Stimulated activated CD8-positive, alpha-beta memory T cell treated with anti-CD3 and anti-CD28 coated beads, Interleukin-15, amount 100 ng/mL, for 24 hours (primary cell): Measurements from ENCODE around the gene USH1G.
"Not testable (repeated sequence)": the region's sequence is repeated elsewhere in the genome, so short reads cannot be mapped to it uniquely, and the experiment has no call there.

ENCODE experiments used
- DNase-seq: peaks from one replicate; pipeline ENCODE4 v3.0.0-alpha.2; 2020; ENCODE audit warnings: low read depth

Gene USH1G

DNA sequence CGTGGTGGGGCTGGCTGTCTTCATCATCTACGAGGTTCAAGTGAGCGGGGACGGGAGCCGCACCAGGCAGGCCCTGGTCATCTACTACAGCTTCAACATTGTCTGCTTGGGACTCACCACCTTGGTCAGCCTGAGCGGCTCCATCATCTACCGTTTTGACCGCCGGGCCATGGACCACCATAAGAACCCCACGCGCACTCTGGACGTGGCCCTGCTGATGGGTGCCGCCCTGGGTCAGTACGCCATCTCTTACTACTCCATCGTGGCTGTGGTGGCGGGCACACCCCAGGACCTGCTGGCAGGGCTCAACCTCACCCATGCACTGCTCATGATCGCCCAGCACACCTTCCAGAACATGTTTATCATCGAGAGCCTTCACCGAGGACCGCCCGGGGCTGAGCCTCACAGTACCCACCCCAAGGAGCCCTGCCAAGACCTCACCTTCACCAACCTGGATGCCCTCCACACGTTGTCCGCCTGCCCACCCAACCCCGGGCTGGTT is 7.5 kb upstream of the USH1G start:
- DNase-seq = no peak

DNA sequence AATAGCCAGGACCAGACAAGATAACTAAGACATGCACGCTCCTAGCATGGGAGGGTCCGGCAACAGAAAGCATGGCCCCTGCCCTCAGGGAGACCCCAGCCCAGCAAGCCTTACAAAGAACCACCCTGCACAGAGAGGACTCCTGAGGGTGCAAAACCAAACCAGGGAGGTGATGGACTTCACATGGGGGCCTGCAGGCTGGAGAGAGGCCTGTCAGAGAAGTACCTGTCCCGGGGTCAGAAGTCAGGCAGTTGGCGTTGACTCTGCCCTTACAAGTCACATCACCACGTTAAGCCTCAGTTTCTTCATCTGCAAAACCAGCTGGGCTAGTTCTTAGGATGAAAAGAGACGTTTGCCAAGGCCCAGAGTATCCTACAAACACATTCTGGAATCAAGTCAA is 5.7 kb upstream of the USH1G start:
- no peak for DNase-seq

DNA sequence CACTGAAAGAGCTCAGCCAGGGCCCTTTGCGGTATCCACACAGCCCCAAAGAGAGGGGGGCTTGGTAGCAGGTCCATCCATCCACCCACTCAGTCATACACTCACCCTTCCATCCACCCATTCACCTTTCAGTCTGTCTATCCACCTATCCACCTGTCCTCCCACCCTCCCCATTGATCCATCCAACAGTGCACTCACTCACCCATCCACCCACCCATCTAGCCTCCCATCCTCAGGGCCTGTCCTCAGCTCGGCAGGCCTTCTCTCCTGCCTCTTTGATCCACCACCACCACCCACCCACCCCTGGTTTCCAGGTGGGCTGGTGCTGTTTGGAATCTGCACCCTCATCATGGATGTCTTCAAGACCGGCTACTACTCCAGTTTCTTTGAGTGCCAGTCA is 2.2 kb upstream of the USH1G start:
- DNase-seq = no peak

DNA sequence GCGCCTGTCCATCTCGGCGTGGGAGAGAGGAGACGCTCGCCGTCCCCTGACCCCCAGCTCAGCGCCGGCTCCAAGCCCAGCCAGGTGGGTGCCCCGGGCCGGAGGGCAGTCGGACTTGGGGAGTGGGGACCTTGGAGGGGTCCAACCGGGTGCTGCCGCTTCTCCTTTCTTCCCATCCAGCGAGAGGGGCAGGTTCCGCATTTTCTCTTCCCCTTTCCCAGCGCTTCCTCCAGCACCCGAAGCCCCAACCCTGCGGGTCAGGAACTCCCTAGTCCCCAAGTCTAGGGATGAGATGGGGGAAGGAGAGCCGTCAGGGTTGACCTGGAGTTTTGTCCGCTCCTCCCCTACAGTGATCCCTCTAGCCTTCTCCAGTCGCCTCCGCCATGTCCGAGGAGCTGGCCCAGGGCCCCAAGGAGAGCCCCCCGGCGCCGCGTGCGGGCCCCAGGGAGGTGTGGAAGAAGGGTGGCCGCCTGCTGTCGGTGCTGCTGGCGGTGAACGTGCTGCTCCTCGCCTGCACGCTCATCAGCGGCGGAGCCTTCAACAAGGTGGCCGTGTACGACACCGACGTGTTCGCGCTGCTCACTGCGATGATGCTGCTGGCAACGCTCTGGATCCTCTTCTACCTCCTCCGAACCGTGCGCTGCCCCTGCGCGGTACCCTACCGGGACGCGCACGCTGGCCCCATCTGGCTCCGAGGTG is 1.3 kb upstream of the USH1G start, which contains the start of gene OTOP2:
TSS of gene OTOP2 (plus strand) at position 24 of the 699 bp plus-strand sequence. CDS start at position 384, 360 bp downstream.
- DNase-seq = no peak

DNA sequence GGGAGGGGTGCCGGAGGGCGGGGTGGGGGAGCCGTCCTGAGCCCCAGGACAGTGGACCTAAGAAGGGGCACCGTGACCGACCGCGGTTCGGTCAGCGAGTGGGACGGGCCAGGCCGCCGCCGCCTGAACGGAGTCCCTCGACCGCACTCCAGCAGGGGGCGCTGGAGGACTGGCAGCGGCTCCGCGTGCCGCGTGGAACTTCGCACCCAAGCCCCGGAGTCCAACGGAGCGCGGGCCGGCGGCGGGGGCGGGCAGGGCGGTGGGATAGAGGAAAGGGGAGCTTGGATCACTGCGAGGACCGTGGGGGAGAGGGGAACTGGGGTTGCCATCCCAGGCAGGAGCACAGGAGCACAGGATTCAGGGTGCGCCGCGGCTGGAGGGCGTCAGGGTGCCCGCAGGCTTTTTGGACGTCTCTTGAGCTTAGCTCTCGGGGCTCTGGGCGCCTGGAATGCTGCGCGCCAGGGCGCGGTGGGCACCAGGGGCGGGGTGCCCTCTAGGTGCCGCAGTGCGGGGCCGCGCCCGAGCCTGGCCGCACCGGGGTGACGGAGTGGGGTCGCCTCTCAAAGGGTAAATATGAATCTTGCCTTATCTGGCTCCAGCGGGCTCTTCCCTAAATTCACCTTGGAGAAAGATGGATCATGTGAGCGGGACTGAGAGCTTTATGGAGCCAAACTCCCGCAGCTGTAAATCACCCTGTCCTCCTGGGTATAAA is 639 bp upstream of the USH1G start:
- DNase-seq = peak; percentile 66

DNA sequence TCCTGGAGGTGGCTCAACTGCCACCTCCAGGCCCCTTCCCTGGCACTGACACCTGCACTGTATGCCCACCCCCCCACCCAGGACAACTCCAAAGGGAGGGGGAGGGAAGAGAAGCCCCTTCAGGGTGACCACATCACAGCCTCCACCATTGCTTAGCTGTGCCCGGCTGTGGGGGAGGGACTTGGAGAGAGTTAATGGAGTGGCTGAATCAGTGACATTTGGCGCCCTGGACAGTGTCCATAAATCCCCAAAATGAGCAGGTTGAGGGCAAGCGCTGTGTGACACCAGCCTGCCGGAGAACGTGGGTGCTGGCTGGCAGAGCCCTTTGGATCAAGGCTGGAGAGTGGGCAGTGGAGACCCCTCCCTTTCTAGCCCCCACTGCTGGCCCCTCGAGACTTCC is 883 bp downstream of the USH1G start:
- no peak for DNase-seq

DNA sequence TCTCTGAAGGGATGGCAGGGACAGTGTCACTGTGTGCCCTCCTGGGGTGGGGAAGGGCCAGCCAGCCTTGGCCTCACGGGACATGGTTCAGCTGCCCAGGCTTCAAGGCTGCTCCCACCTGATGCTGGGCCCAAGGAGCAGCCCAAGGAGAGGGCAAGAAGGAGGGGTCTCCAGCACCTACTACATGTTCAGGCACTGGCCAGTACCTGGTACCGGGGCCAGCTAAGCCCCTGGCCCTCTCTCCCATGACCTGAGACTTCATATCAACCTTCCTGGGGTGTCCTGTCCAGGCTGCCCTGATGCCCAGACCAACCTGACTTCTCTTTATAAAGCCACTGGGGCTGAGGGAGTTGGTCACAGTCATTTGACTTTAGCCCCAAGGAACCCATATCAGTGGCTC is 1.3 kb downstream of the USH1G start:
- no peak for DNase-seq

DNA sequence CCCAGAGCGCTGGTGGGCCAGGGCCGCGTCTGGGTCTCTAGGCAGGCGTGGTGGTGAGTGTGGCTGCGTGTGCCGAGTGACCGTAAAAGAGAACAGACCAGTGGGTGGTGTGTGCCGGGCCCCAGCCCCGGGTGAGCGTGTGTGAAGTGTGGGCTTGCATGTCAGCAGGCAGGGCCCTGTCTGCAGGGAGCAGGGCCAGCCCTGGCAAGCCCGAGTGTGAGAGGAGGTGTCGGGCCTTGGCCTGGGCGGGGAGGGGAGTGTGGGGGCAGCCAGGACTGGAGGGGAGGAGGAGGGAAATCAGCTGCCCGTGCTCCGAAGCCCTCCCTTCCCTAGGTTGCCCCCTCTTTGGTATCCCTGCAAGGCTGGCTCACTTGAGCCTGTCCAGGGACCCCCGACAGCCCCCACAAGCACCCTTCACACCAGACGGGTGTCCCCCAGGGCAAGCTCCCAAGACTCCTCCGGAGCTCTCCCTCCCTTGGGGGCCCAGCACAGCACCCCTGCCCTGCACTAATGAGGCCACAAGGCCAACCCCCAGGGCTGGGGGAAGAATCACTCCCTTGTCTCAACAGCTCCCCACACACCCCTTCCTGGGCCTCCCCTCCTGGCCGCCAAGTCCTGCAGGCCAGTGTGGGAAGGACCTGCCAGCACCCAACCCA is 1.9 kb downstream of the USH1G start:
- DNase-seq = no peak

DNA sequence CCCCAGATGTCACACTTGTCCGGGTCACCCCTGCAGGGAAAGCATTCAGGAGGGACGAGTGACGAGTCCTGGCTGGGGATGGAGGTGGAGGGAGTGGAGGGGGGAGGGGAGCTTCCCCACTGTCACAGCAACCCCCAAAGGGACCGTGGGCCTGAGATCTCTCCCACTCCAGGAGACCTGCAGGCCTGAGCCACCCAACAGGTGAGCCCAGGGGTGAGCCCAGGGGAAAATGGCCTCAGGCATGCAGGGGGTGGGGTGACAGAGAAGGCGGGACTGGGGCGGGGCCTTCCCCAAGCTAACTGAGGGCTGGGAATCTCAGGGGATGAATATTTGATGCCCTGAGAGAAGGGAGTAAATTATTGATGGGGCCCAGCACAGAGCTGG is 2.4 kb downstream of the USH1G start:
- no peak for DNase-seq

DNA sequence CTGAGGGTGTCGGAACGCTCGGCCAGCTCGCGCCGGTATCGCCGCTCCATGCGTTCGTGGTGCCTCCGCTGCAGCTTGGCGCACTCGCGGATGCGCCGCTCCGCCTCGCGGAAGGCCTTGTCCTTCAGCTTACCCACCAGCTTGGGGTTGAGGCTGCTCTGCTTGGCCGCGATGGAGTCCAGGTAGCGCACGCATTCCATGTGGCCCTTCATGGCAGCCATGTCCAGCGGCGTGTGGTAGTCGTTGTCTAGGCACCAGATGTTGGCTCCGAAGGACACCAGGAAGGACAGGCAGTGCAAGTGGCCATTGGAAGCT is 2.8 kb downstream of the USH1G start:
- no peak for DNase-seq

DNA sequence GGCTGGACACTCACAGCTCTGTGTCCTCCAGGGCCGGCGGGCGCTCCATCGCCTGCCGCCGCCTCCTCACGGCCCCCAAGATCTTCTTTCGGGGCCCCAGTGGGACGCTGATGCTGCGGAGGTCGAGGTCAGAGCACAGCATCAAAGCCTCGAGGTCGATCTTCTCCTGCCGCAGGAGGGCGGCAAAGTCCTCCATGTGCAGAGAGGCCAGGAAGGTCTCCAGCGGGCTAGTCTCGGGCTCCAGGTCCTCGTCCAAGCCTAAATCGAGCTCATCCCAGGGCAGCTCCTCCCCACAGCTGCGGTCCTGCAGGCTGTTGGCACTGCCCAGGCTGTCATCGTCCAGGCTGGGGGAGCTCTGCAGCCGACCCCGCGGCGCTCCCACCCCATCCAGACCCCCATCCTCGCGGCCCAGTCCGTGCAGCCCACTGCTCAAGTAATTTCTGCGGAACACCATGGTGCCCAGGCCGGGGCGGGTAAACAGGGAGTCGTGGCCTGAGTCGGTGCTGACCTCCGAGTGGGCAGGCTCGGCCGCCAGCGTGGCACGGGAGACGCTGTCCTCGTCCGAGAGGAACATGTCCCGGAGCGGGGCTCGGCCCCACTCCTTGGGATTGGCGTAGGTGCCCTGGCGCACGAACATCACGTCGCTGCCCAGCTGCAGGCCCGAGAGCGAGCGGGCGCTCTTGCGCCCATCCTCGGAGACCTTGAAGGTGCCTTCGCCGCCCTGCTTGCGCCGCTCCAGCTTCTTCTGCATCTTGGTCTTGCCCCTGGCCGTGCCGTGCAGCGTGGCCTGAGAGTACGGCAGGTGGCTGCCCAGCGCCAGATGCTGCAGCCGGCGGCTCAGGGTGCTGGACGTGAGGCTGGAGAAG is 3.4 kb downstream of the USH1G start:
- no peak for DNase-seq

DNA sequence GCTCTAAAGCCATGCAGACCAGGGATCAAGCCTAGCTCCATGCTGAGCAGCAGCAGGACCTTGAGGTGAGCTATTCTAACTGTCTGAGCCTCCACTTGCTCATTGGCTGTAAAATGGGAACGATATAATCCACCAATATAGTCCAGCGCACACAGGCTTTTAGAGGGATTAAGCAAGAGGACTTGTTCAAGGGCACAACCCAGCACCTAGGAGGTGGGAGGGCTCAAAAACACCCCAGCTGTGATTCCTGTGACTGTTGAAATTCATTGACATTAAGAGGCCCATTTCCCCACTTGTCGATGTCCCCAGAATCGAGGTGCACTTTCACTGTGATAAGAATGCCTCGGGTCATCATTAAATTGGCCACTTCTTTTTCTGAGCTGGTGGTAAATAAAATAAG is 4.1 kb downstream of the USH1G start:
- DNase-seq = no peak

DNA sequence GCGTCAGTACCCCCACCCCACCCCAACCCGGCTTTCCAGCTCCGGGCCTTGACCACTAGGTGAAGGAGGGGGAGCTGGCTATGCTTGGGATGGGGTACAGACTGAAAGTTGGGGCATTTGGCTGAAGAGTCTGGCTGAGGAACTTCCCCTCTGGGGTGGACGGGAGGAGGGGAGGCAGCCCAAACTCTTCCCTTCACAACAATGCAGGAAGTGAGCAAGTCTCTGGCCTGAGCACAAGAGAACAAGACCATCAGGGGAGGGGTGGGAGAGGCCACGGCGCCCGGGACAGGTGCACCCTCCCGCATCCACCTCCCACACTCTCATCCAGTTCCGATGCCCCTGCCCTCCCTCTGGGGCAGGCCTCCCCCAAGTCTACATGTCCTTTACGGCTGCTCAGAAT is 5.6 kb downstream of the USH1G start:
- no peak for DNase-seq

DNA sequence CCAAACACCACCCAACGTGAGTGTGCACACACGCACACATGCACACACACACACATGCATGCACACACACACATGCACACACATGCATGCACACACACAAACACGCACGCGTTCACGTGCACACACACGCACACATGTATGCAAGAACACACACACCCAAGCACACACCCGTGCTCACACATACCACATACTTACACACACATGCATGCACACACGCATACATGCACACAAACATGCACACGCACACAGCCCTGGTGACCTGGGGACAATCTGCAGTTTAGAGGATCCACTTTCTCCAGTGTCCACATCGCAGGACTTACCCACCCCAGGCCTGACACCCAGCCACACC is 6.2 kb downstream of the USH1G start:
- DNase-seq = no peak

DNA sequence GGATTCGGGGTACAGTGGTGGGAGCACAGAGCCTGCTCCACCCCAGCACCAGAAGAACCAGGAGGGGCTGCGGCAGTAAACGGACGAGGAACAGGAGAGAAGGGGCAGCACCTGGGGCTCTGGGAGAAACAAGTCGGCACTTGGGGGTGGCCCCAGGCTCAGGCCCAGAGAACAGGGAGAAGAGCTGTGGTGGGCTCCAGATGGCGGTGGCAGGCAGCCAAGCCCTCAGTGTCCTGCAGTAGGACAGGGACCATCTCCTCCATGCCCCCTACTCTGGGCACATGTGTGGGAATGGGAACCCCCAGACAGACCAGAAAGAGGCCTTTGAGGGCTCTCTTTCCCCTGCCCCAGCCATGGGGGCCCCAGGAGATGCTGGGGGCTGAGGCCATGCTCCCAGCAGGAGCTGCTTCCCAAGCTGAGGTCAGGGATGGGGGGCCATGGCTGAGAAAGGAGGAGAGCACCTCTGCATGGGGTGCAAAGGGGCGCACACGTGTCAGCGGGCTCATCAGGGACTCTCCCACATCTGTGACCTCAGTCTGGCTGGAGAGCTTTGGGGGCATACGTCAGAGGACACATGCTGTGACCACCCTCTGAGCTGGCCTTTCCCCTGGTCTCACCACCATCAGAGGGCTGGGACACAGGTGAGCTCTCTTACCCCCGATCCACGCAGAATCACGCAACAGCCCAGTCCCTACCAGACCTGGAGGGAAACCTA is 6.8 kb downstream of the USH1G start:
- DNase-seq = no peak

DNA sequence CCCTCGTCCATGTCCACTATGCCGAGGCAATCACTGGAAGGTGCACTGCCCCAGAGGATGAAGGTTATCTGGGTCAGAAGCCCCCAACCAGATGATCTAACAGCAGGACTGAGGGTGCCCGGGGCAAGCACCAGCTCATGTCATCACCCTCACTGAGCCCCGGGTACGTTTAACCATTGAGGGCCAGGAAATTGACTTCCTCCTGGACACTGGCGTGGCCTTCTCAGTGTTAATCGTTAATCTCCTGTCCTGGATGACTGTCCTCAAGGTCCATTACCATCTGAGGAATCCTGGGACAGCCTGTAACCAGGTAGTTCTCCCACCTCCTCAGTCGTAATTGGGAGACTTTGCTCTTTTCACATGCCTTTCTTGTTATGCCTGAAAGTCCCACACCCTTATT is 11.6 kb downstream of the USH1G start:
- not testable (repeated sequence) for DNase-seq

DNA sequence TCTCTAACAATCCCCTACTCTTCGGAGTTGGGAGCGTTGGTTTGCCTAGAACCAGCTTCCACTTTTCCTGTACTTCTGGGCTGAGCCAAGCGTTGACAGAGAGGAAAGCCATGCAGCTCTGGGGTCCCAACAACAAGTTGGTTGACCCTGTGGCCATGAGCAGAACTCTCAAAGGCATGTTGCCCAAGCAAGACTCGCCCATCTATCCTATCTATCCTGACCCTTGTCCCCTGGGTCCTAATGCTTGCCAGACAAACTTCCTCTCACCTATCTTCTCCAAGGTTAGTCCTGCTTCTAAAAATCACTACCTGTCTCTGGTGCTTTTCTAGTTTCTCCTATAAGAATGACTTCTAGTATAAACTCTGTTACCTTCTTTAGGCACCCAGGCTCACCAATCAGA is 14.0 kb downstream of the USH1G start:
- DNase-seq = not testable (repeated sequence)

DNA sequence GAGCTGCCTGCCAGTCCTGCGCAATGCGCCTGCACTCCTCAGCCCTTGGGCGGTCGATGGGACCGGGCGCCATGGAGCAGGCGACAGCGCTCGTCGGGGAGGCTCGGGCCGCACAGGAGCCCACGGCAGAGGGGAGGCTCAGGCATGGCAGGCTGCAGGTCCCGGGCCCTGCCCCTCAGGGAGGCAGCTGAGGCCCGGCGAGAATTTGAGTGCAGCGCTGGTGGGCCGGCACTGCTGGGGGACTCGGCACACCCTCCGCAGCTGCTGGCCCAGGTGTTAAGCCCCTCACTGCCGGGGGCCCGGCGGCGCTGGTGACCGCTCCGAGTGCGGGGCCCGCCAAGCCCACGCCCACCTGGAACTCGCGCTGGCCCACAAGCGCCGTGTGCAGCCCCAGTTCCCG is 16.0 kb downstream of the USH1G start:
- DNase-seq = no peak

DNA sequence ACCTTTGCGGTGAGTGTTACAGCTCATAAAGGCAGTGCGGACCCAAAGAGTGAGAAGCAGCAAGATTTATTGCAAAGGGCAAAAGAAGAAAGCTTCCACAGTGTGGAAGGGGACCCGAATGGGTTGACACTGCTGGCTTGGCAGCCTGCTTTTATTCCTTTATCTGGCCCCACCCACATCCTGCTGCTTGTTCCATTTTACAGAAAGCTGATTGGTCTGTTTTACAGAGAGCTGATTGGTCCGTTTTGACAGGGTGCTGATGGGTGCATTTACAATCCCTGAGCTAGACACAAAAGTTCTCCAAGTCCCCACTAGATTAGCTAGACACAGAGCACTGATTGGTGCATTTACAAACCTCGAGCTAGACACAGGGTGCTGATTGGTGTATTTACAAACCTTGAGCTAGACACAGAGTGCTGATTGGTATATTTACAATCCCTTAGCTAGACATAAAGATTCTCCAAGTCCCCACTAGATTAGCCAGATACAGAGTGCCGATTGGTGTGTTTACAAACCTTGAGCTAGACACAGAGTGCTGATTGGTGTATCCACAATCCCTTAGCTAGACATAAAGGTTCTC is 16.8 kb downstream of the USH1G start:
- DNase-seq = not testable (repeated sequence)

DNA sequence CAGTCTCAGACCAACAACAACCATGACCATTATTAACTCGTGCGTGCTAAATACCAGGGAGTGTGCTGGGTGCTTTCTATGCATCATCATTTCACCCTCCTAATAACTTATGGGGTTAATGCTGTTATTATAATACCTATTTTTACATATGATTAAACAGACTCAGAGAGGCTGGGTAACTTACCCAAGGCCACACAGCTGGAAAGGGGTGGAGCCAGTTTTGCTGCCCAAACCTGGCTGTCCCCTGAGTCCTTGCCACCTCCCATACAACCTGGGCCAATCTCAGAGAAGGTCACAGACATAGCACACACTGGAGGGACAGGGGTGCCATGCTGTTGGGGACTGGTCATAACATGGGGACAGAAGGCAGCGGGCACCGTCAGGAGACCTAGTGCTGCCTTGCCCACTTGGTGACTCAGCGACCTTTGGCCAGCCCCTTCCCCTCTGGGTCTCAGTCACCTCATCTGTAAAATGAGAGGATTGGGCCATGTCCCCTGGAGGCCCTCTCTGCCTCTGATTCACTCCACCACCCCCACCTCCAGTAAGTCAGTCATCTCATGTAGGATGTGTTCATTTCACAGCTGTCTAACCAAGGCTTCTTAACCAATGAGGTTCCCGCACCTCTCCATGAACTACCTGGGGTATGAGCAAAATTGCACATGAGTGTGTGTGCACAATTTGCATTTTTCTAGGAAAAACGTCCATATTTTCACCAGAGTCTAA is 18.2 kb downstream of the USH1G start:
- no peak for DNase-seq

DNA sequence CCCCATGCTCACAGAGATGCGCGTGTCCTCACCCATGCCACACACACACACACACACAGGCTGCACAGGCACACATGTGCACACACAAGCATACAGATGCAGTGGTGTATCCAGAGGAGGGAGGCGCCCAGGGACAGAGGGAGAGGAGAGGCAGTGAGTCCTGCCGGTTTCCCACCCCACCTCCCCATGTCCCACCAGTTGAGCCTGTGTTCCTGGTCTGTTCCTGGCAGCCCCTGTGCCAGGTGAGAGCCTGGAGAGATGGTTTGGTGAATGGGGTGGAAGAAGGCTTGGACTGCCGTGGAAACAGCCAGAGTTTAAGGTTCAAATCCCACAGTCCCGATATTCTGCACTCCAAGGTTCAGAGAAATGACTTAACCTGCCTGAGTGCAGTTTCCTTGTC is 19.4 kb downstream of the USH1G start:
- no peak for DNase-seq
